ENCODE data around the gene COMP. TPM values are rescaled to one million over a fixed set of nuclear protein-coding genes. Genes with fewer than 3 reads are reported as not detected.
A peak's percentile ranks its signal among the peaks of the same experiment; 100 is the strongest.

The COMP gene
- total and polyA plus RNA-seq, 2 donors (not counting 1 experiment from before 2014, with no cell fraction given), result not detected

DNA sequence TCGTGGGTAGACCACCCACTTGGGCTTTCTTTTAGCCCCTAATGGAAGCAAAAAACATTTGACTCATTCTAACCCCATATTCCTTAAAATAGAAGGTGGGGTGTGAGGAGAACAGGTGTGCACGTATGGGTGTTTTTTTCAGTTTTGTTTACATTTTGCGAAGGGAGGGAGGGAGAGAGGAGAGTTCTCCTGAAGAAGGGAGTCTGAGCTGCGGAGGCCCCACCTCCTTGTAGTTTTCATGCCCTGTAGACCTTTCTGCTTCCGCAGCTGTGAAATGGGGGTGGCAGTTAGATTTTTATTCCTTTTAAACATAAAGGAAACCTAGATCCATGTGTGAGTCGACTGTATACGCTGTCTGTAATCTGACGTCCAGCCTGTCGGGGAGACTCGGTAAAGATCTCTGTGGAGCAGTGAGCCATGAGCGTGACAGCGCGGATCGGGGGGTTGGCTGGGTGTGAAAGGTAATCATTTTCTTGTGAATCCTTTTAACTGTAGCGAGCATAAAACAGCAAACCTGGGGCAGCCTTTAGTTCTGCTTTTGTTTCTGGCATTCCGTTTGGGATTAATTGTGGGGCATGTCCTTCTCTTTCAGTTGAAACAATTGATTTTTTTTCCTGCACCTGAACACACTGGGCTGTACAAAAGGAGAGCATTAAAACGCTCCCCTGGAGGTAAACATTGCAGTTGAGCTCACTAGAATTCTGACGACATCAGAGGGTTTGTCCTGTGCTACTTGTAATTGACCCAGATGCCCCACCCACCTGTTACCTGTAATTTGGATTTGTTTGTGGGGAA, 42.9 kb upstream of the COMP start:
- no peak for ATAC-seq (ENCODE audit: low read depth)
- 38% methylated on average over 14 of the region's 18 CpGs for WGBS (ENCODE audit: insufficient coverage)
- Histone ChIP-seq H3K27ac (ENCODE audit: low read length in 2 of 2) (peak overlapping the region in 1 of 2 donors; percentile 49), H3K27me3 (replicated peaks in 1 of 4; ENCODE audit: control extremely low read depth in 1 of 4, control insufficient read depth in 3 of 4, insufficient read depth in 4 of 4, low read length in 3 of 4) (no peaks in the 10 kb centered on the region), H3K36me3 (replicated peaks in 1 of 2; ENCODE audit: control extremely low read depth in 1 of 2, control insufficient read depth in 1 of 2, extremely low read depth in 1 of 2, insufficient read depth in 2 of 2, low read length in 1 of 2) (peaks cover 9 to 31% of the 10 kb centered on the region in 2 experiments), H3K79me2 (ENCODE audit: control insufficient read depth, insufficient read depth, low read length) (peaks cover 72% of the 10 kb centered on the region), H2AFZ (ENCODE audit: insufficient read depth, low read depth, low read length, poor library complexity, severe bottlenecking) (no peak overlapping the region), H3K4me3 (ENCODE audit: control extremely low read depth in 1 of 5, extremely low read depth in 1 of 5, insufficient read depth in 1 of 5, low read depth in 2 of 5, low read length in 4 of 5) (peak overlapping the region; percentile 21 to 82 (median 63)), H3K9me3 (ENCODE audit: control extremely low read depth in 1 of 3, control insufficient read depth in 2 of 3, insufficient read depth in 1 of 3, low read length in 2 of 3) (no peaks in the 10 kb centered on the region), H3K4me2 (replicated peaks; ENCODE audit: low read depth, low read length, poor library complexity, severe bottlenecking) (peak overlapping the region; percentile 88), H3K4me1 (ENCODE audit: control insufficient read depth in 2 of 2, insufficient read depth in 2 of 2, low read length in 2 of 2) (peaks cover 34 to 48% of the 10 kb centered on the region in 2 donors), H4K20me1 (ENCODE audit: control insufficient read depth, insufficient read depth, low read length, poor library complexity, severe bottlenecking) (peaks cover 68% of the 10 kb centered on the region), H3K9ac (ENCODE audit: low read length) (peak overlapping the region; percentile 81)
- DNase-seq, result no peak
- peaks cover 55% of the 10 kb centered on the region for H3K4me1 Mint-ChIP-seq
- H3K9me3 Mint-ChIP-seq (ENCODE audit: insufficient read depth), result no peaks in the 10 kb centered on the region
- ChIA-PET POLR2A (no interaction called here), CTCF (interaction anchor here (1.0 to 6.1 kb wide), 3 partner anchors 13 to 355 kb away, joined by 3 to 41 read pairs (median 4); no protein-coding TSS in a partner anchor)
- H3K4me3 Mint-ChIP-seq, result peak overlapping the region; percentile 91
- H3K27me3 Mint-ChIP-seq, result no peaks in the 10 kb centered on the region
- H3K27ac Mint-ChIP-seq, result peak overlapping the region; percentile 37
- intact Hi-C loops (cut with micrococcal nuclease), result loop anchor here (1.0 to 5.0 kb wide), 5 partner anchors 13 to 632 kb away; partner anchors contain the start of genes COPE, DDX49 and RAB3A
- no peak for TF ChIP-seq EZH2 (IDR thresholded peaks at IDR 0.05; ENCODE audit: borderline replicate concordance, insufficient read depth, low read depth, low read length, poor library complexity, severe bottlenecking)
- TF ChIP-seq, protein P1, sequence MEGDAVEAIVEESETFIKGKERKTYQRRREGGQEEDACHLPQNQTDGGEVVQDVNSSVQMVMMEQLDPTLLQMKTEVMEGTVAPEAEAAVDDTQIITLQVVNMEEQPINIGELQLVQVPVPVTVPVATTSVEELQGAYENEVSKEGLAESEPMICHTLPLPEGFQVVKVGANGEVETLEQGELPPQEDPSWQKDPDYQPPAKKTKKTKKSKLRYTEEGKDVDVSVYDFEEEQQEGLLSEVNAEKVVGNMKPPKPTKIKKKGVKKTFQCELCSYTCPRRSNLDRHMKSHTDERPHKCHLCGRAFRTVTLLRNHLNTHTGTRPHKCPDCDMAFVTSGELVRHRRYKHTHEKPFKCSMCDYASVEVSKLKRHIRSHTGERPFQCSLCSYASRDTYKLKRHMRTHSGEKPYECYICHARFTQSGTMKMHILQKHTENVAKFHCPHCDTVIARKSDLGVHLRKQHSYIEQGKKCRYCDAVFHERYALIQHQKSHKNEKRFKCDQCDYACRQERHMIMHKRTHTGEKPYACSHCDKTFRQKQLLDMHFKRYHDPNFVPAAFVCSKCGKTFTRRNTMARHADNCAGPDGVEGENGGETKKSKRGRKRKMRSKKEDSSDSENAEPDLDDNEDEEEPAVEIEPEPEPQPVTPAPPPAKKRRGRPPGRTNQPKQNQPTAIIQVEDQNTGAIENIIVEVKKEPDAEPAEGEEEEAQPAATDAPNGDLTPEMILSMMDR (IDR thresholded peaks at IDR 0.05), result no peak

DNA sequence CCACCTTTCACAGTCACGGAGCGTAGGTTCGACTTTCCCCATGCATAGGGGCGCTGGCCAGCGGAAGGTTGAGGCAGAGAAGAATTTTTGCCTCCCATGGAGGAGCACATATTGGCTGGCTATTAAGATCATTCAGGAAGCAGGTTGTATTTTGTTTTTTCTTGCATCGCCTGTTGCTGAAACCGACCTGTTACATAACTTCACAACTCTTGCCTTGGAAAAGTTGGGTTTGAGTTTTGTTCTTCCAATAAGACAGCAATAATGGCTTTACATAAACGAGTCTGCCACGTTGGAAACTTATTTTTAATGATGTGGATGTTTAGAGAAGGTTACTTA, 42.0 kb upstream of the COMP start:
- Mint-ChIP-seq H3K4me3 (peak overlapping the region; percentile 91), H3K27me3 (peaks cover 4% of the 10 kb centered on the region), H3K9me3 (ENCODE audit: insufficient read depth) (no peaks in the 10 kb centered on the region), H3K27ac (peak overlapping the region; percentile 92), H3K4me1 (peaks cover 48% of the 10 kb centered on the region)
- intact Hi-C loops (cut with micrococcal nuclease), result loop anchor here (5.0 kb wide), 4 partner anchors 46 to 631 kb away; partner anchors contain the start of genes COPE, DDX49 and RAB3A
- ATAC-seq (ENCODE audit: low read depth) (no peak), DNase-seq (no peak)
- Histone ChIP-seq H3K9me3 (ENCODE audit: control extremely low read depth in 1 of 3, control insufficient read depth in 2 of 3, insufficient read depth in 1 of 3, low read length in 2 of 3) (no peaks in the 10 kb centered on the region), H3K4me1 (ENCODE audit: control insufficient read depth in 2 of 2, insufficient read depth in 2 of 2, low read length in 2 of 2) (peaks cover 34 to 43% of the 10 kb centered on the region in 2 donors), H3K4me3 (ENCODE audit: control extremely low read depth in 1 of 5, extremely low read depth in 1 of 5, insufficient read depth in 1 of 5, low read depth in 2 of 5, low read length in 4 of 5) (peak overlapping the region; percentile 63 to 82 (median 73)), H3K27me3 (replicated peaks in 1 of 4; ENCODE audit: control extremely low read depth in 1 of 4, control insufficient read depth in 3 of 4, insufficient read depth in 4 of 4, low read length in 3 of 4) (no peaks in the 10 kb centered on the region), H2AFZ (ENCODE audit: insufficient read depth, low read depth, low read length, poor library complexity, severe bottlenecking) (no peak overlapping the region), H3K9ac (ENCODE audit: low read length) (peak overlapping the region; percentile 81), H3K27ac (ENCODE audit: low read length in 2 of 2) (peak overlapping the region in 1 of 2 donors; percentile 90), H3K4me2 (replicated peaks; ENCODE audit: low read depth, low read length, poor library complexity, severe bottlenecking) (peak overlapping the region; percentile 88), H4K20me1 (ENCODE audit: control insufficient read depth, insufficient read depth, low read length, poor library complexity, severe bottlenecking) (peaks cover 59% of the 10 kb centered on the region), H3K36me3 (replicated peaks in 1 of 2; ENCODE audit: control extremely low read depth in 1 of 2, control insufficient read depth in 1 of 2, extremely low read depth in 1 of 2, insufficient read depth in 2 of 2, low read length in 1 of 2) (peaks cover 9 to 26% of the 10 kb centered on the region in 2 experiments), H3K79me2 (ENCODE audit: control insufficient read depth, insufficient read depth, low read length) (peaks cover 62% of the 10 kb centered on the region)
- ChIA-PET POLR2A (no interaction called here), CTCF (interaction anchor here (1.2 to 6.1 kb wide), 5 partner anchors 11 to 244 kb away, joined by 3 to 41 read pairs (median 6); partner anchors contain the start of gene TMEM59L)
- no peak for TF ChIP-seq EZH2 (IDR thresholded peaks at IDR 0.05; ENCODE audit: borderline replicate concordance, insufficient read depth, low read depth, low read length, poor library complexity, severe bottlenecking)
- TF ChIP-seq, protein P1 (IDR thresholded peaks at IDR 0.05), result no peak
- 7% methylated on average over 3 of the region's 9 CpGs for WGBS (ENCODE audit: insufficient coverage)

Data from B cell (primary cell).